Activated CD4-positive, alpha-beta T cell treated with anti-CD3 and anti-CD28 coated beads for 36 hours (primary cell): Measurements from ENCODE around the gene KCNQ4. TPM values are rescaled to one million over a fixed set of nuclear protein-coding genes. Genes with fewer than 3 reads are reported as not detected.

ENCODE experiments used
- ATAC-seq: fragments of 200-7000 bp; cut with Tn5 transposase; one replicate; pipeline ENCODE4 v1.10.0; 2021; ENCODE audit warnings: mild to moderate bottlenecking, moderate library complexity
- CTCF ChIA-PET: fragments of 350-600 bp; sonication (Branson Sonifier 250); formaldehyde crosslinking; loops from one replicate; lab custom pipeline; 2021; ENCODE audit warnings: antibody characterized with exemption; lab: Charles Lee
- POLR2A ChIA-PET: fragments of 350-600 bp; sonication (Branson Sonifier 250); formaldehyde crosslinking; loops from one replicate; lab custom pipeline; 2021; ENCODE audit warnings: antibody characterized with exemption, inconsistent platforms; lab: Charles Lee
- DNase-seq: peaks from one replicate; pipeline ENCODE4 v3.0.0-alpha.2; 2020
- H3K27ac Mint-ChIP-seq: one replicate; pipeline ENCODE4 v1.8.0; 2021; ENCODE audit warnings: mixed read lengths
- H3K27me3 Mint-ChIP-seq: one replicate; pipeline ENCODE4 v1.8.0; 2021; ENCODE audit warnings: mixed read lengths
- H3K36me3 Mint-ChIP-seq: one replicate; pipeline ENCODE4 v1.8.0; 2021; ENCODE audit warnings: low read depth, mixed read lengths
- H3K4me1 Mint-ChIP-seq: one replicate; pipeline ENCODE4 v1.8.0; 2021; ENCODE audit warnings: mixed read lengths
- H3K4me3 Mint-ChIP-seq: one replicate; pipeline ENCODE4 v1.8.0; 2021; ENCODE audit warnings: mild to moderate bottlenecking, moderate library complexity, mixed read lengths
- H3K9me3 Mint-ChIP-seq: one replicate; pipeline ENCODE4 v1.8.0; 2021; ENCODE audit warnings: low read depth, mixed read lengths
- intact Hi-C, 2 experiments: fragments of 100-400 bp; cut with DNase I in 1 of 2; cut with micrococcal nuclease in 1 of 2; formaldehyde crosslinking; loops; one replicate each; pipeline versions ENCODE4 v1.14.2 to v1.15.1; 2022 to 2024; cut with DNase I, micrococcal nuclease
- total RNA-seq, 2 experiments: library from RNA; stranded (reverse); gene quantifications; one replicate each; pipeline ENCODE4 v1.2.3, GENCODE V29; 2021

The KCNQ4 gene
- total RNA-seq, 2 experiments from 2014 or later, result 0.43 to 0.58 TPM

- intact Hi-C loops, result no loop called here
- ChIA-PET POLR2A (no interaction called here), CTCF (interaction anchor here (1.0 kb wide), 1 partner anchor 26 kb away, joined by 3 read pairs; no protein-coding TSS in a partner anchor)
- Mint-ChIP-seq H3K4me3 (no peak overlapping the region), H3K27me3 (no peaks in the 10 kb centered on the region), H3K27ac (no peak overlapping the region), H3K9me3 (no peaks in the 10 kb centered on the region), H3K36me3 (no peaks in the 10 kb centered on the region), H3K4me1 (peaks cover 18% of the 10 kb centered on the region)
- DNase-seq (no peak), ATAC-seq (no peak)
Observed at GRCh38 chr1:40823983-40824382, 40.4 kb downstream of the KCNQ4 start.

GRCh38 chr1:40824591-40825434 is 41.2 kb downstream of the KCNQ4 start:
- DNase-seq, result no peak
- Mint-ChIP-seq H3K9me3 (no peaks in the 10 kb centered on the region), H3K27me3 (no peaks in the 10 kb centered on the region), H3K4me3 (no peak overlapping the region), H3K36me3 (no peaks in the 10 kb centered on the region), H3K4me1 (peaks cover 12% of the 10 kb centered on the region), H3K27ac (no peak overlapping the region)
- intact Hi-C loops, result no loop called here
- ChIA-PET POLR2A (no interaction called here), CTCF (interaction anchor here (0.5 to 1.1 kb wide), 4 partner anchors 25 to 1908 kb away, joined by 3 read pairs; no protein-coding TSS in a partner anchor)
- ATAC-seq, result no peak

- no peaks in the 10 kb centered on the region for H3K27me3 Mint-ChIP-seq
- ChIA-PET CTCF (interaction anchor here (0.8 to 1.1 kb wide), 2 partner anchors 51 to 1907 kb away, joined by 3 read pairs; no protein-coding TSS in a partner anchor), POLR2A (no interaction called here)
- H3K27ac Mint-ChIP-seq, result no peak overlapping the region
- intact Hi-C loops, result no loop called here
- peaks cover 12% of the 10 kb centered on the region for H3K4me1 Mint-ChIP-seq
- DNase-seq (peak; percentile 34), ATAC-seq (peak; percentile 76)
- H3K4me3 Mint-ChIP-seq, result no peak overlapping the region
- no peaks in the 10 kb centered on the region for H3K36me3 Mint-ChIP-seq
- no peaks in the 10 kb centered on the region for H3K9me3 Mint-ChIP-seq
Observed at GRCh38 chr1:40825435-40825788, 41.8 kb downstream of the KCNQ4 start.

- H3K9me3 Mint-ChIP-seq, result no peaks in the 10 kb centered on the region
- intact Hi-C loops, result no loop called here
- no peak for ATAC-seq
- no peak overlapping the region for H3K27ac Mint-ChIP-seq
- ChIA-PET POLR2A (no interaction called here), CTCF (no interaction called here)
- no peaks in the 10 kb centered on the region for H3K27me3 Mint-ChIP-seq
- no peaks in the 10 kb centered on the region for H3K36me3 Mint-ChIP-seq
- peaks cover 12% of the 10 kb centered on the region for H3K4me1 Mint-ChIP-seq
- no peak for DNase-seq
- no peak overlapping the region for H3K4me3 Mint-ChIP-seq
Observed at GRCh38 chr1:40825996-40826395, 42.4 kb downstream of the KCNQ4 start.

- intact Hi-C loops, result no loop called here
- Mint-ChIP-seq H3K4me3 (no peak overlapping the region), H3K36me3 (no peaks in the 10 kb centered on the region), H3K9me3 (no peaks in the 10 kb centered on the region), H3K27me3 (no peaks in the 10 kb centered on the region), H3K4me1 (peaks cover 12% of the 10 kb centered on the region), H3K27ac (no peak overlapping the region)
- POLR2A ChIA-PET, result no interaction called here
- no peak for ATAC-seq
- CTCF ChIA-PET, result no interaction called here
- no peak for DNase-seq
Observed at GRCh38 chr1:40829631-40830245, 46.2 kb downstream of the KCNQ4 start.

GRCh38 chr1:40830419-40830943 is 46.9 kb downstream of the KCNQ4 start:
- DNase-seq, result no peak
- ChIA-PET CTCF (no interaction called here), POLR2A (no interaction called here)
- Mint-ChIP-seq H3K27me3 (no peaks in the 10 kb centered on the region), H3K36me3 (no peaks in the 10 kb centered on the region), H3K4me3 (no peak overlapping the region), H3K9me3 (no peaks in the 10 kb centered on the region), H3K4me1 (peaks cover 5% of the 10 kb centered on the region), H3K27ac (no peak overlapping the region)
- intact Hi-C loops, result no loop called here
- ATAC-seq, result no peak

GRCh38 chr1:40831001-40831732 is 47.6 kb downstream of the KCNQ4 start:
- H3K4me3 Mint-ChIP-seq, result no peak overlapping the region
- no peaks in the 10 kb centered on the region for H3K36me3 Mint-ChIP-seq
- intact Hi-C loops, result no loop called here
- H3K27ac Mint-ChIP-seq, result no peak overlapping the region
- ChIA-PET POLR2A (no interaction called here), CTCF (interaction anchor here (0.7 to 1.2 kb wide), 4 partner anchors 19 to 201 kb away, joined by 3 to 5 read pairs (median 4); no protein-coding TSS in a partner anchor)
- ATAC-seq (no peak), DNase-seq (no peak)
- H3K9me3 Mint-ChIP-seq, result no peaks in the 10 kb centered on the region
- peaks cover under 1% of the 10 kb centered on the region for H3K4me1 Mint-ChIP-seq
- no peaks in the 10 kb centered on the region for H3K27me3 Mint-ChIP-seq

GRCh38 chr1:40833979-40834378 is 50.4 kb downstream of the KCNQ4 start:
- Mint-ChIP-seq H3K36me3 (no peaks in the 10 kb centered on the region), H3K27me3 (no peaks in the 10 kb centered on the region), H3K27ac (no peak overlapping the region), H3K4me1 (no peaks in the 10 kb centered on the region), H3K9me3 (no peaks in the 10 kb centered on the region), H3K4me3 (no peak overlapping the region)
- intact Hi-C loops, result no loop called here
- ChIA-PET CTCF (interaction anchor here (0.9 kb wide), 1 partner anchor 19 kb away, joined by 6 read pairs; no protein-coding TSS in a partner anchor), POLR2A (interaction anchor here (0.7 kb wide), 1 partner anchor 147 kb away, joined by 4 read pairs; no protein-coding TSS in a partner anchor)
- DNase-seq (no peak), ATAC-seq (no peak)

- no peak for ATAC-seq
Observed at GRCh38 chr1:40834968-40835545, 51.5 kb downstream of the KCNQ4 start.

GRCh38 chr1:40836283-40836682 is 52.7 kb downstream of the KCNQ4 start:
- no peaks in the 10 kb centered on the region for H3K27me3 Mint-ChIP-seq
- ATAC-seq, result no peak
- no peak overlapping the region for H3K4me3 Mint-ChIP-seq
- no peak overlapping the region for H3K27ac Mint-ChIP-seq
- no peaks in the 10 kb centered on the region for H3K36me3 Mint-ChIP-seq
- ChIA-PET CTCF (no interaction called here), POLR2A (no interaction called here)
- H3K9me3 Mint-ChIP-seq, result no peaks in the 10 kb centered on the region
- peaks cover 13% of the 10 kb centered on the region for H3K4me1 Mint-ChIP-seq
- no peak for DNase-seq
- intact Hi-C loops, result no loop called here

More at GRCh38 chr1:40834968-40835545, 51.5 kb downstream of the KCNQ4 start:
- no peak for DNase-seq
- H3K9me3 Mint-ChIP-seq, result no peaks in the 10 kb centered on the region
- H3K4me1 Mint-ChIP-seq, result peaks cover under 1% of the 10 kb centered on the region
- POLR2A ChIA-PET, result no interaction called here
- intact Hi-C loops, result no loop called here
- H3K27me3 Mint-ChIP-seq, result no peaks in the 10 kb centered on the region
- H3K4me3 Mint-ChIP-seq, result no peak overlapping the region
- CTCF ChIA-PET, result interaction anchor here (1.1 kb wide), 1 partner anchor 14 kb away, joined by 3 read pairs; no protein-coding TSS in a partner anchor
- H3K36me3 Mint-ChIP-seq, result no peaks in the 10 kb centered on the region
- H3K27ac Mint-ChIP-seq, result no peak overlapping the region

GRCh38 chr1:40837601-40838000 is 54.0 kb downstream of the KCNQ4 start:
- no peak overlapping the region for H3K27ac Mint-ChIP-seq
- no peak overlapping the region for H3K4me3 Mint-ChIP-seq
- DNase-seq, result no peak
- ATAC-seq, result no peak
- H3K36me3 Mint-ChIP-seq, result no peaks in the 10 kb centered on the region
- ChIA-PET POLR2A (no interaction called here), CTCF (no interaction called here)
- peaks cover 15% of the 10 kb centered on the region for H3K4me1 Mint-ChIP-seq
- intact Hi-C loops, result no loop called here
- peaks cover 2% of the 10 kb centered on the region for H3K9me3 Mint-ChIP-seq
- H3K27me3 Mint-ChIP-seq, result no peaks in the 10 kb centered on the region
